Measurements from ENCODE around the gene ATP11A. TPM values are rescaled to one million over a fixed set of nuclear protein-coding genes. Genes with fewer than 3 reads are reported as not detected.

ATP11A gene
- total RNA-seq, 1 experiment from 2014 or later: 9.4 TPM

GRCh38 chr13:112928972-112929782 lies 239.3 kb downstream of the ATP11A start:
- no peaks in the 10 kb centered on the region for H3K9me3 ChIP-seq (ENCODE audit: low read depth, low read length, poor library complexity, severe bottlenecking)
- H3K4me1 ChIP-seq (ENCODE audit: insufficient read depth, low read length, poor library complexity, severe bottlenecking): peaks cover 6% of the 10 kb centered on the region
- peak; percentile 30 for DNase-seq (ENCODE audit: low spot score)
- TF ChIP-seq, protein P1, sequence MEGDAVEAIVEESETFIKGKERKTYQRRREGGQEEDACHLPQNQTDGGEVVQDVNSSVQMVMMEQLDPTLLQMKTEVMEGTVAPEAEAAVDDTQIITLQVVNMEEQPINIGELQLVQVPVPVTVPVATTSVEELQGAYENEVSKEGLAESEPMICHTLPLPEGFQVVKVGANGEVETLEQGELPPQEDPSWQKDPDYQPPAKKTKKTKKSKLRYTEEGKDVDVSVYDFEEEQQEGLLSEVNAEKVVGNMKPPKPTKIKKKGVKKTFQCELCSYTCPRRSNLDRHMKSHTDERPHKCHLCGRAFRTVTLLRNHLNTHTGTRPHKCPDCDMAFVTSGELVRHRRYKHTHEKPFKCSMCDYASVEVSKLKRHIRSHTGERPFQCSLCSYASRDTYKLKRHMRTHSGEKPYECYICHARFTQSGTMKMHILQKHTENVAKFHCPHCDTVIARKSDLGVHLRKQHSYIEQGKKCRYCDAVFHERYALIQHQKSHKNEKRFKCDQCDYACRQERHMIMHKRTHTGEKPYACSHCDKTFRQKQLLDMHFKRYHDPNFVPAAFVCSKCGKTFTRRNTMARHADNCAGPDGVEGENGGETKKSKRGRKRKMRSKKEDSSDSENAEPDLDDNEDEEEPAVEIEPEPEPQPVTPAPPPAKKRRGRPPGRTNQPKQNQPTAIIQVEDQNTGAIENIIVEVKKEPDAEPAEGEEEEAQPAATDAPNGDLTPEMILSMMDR (conservative IDR thresholded peaks at IDR 0.05; ENCODE audit: low read depth, low read length): no peak
- no peak for TF ChIP-seq EZH2 (IDR thresholded peaks at IDR 0.05; ENCODE audit: borderline replicate concordance, low read depth, low read length, poor library complexity, severe bottlenecking)
- no peak overlapping the region for H3K27ac ChIP-seq (ENCODE audit: low read depth, low read length, poor library complexity, severe bottlenecking)
- peaks cover 36% of the 10 kb centered on the region for H3K27me3 ChIP-seq (replicated peaks; ENCODE audit: insufficient read depth, low read depth, low read length, poor library complexity)
- CTCF ChIA-PET: no interaction called here
- no TSS peak for BruUV-seq (replicated peaks)
- H3K4me3 ChIP-seq (ENCODE audit: low read depth, low read length, poor library complexity, severe bottlenecking): no peak overlapping the region
- POLR2A ChIA-PET (ENCODE audit: low non-redundant PET): no interaction called here
- intact Hi-C loops (cut with micrococcal nuclease; ENCODE audit: unreplicated experiment): no loop called here
- H3K36me3 ChIP-seq (ENCODE audit: insufficient read depth, low read length, poor library complexity, severe bottlenecking): no peaks in the 10 kb centered on the region

GRCh38 chr13:112929783-112930055 lies 239.9 kb downstream of the ATP11A start:
- Histone ChIP-seq H3K4me1 (ENCODE audit: insufficient read depth, low read length, poor library complexity, severe bottlenecking) (peaks cover 6% of the 10 kb centered on the region), H3K27ac (ENCODE audit: low read depth, low read length, poor library complexity, severe bottlenecking) (no peak overlapping the region), H3K36me3 (ENCODE audit: insufficient read depth, low read length, poor library complexity, severe bottlenecking) (no peaks in the 10 kb centered on the region), H3K27me3 (replicated peaks; ENCODE audit: insufficient read depth, low read depth, low read length, poor library complexity) (peaks cover 32% of the 10 kb centered on the region), H3K9me3 (ENCODE audit: low read depth, low read length, poor library complexity, severe bottlenecking) (no peaks in the 10 kb centered on the region), H3K4me3 (ENCODE audit: low read depth, low read length, poor library complexity, severe bottlenecking) (no peak overlapping the region)
- ChIA-PET POLR2A (ENCODE audit: low non-redundant PET) (no interaction called here), CTCF (no interaction called here)
- DNase-seq (ENCODE audit: low spot score): no peak
- BruUV-seq (replicated peaks): no TSS peak
- TF ChIP-seq EZH2 (IDR thresholded peaks at IDR 0.05; ENCODE audit: borderline replicate concordance, low read depth, low read length, poor library complexity, severe bottlenecking): no peak
- TF ChIP-seq, protein P1 (conservative IDR thresholded peaks at IDR 0.05; ENCODE audit: low read depth, low read length): no peak
- intact Hi-C loops (cut with micrococcal nuclease; ENCODE audit: unreplicated experiment): no loop called here

GRCh38 chr13:112930192-112930591 lies 240.4 kb downstream of the ATP11A start:
- no peak overlapping the region for H3K27ac ChIP-seq (ENCODE audit: low read depth, low read length, poor library complexity, severe bottlenecking)
- TF ChIP-seq EZH2 (IDR thresholded peaks at IDR 0.05; ENCODE audit: borderline replicate concordance, low read depth, low read length, poor library complexity, severe bottlenecking): no peak
- TF ChIP-seq, protein P1 (conservative IDR thresholded peaks at IDR 0.05; ENCODE audit: low read depth, low read length): no peak
- intact Hi-C loops (cut with micrococcal nuclease; ENCODE audit: unreplicated experiment): no loop called here
- CTCF ChIA-PET: no interaction called here
- H3K4me3 ChIP-seq (ENCODE audit: low read depth, low read length, poor library complexity, severe bottlenecking): no peak overlapping the region
- no TSS peak for BruUV-seq (replicated peaks)
- H3K36me3 ChIP-seq (ENCODE audit: insufficient read depth, low read length, poor library complexity, severe bottlenecking): no peaks in the 10 kb centered on the region
- peaks cover 6% of the 10 kb centered on the region for H3K4me1 ChIP-seq (ENCODE audit: insufficient read depth, low read length, poor library complexity, severe bottlenecking)
- DNase-seq (ENCODE audit: low spot score): no peak
- peaks cover 32% of the 10 kb centered on the region for H3K27me3 ChIP-seq (replicated peaks; ENCODE audit: insufficient read depth, low read depth, low read length, poor library complexity)
- POLR2A ChIA-PET (ENCODE audit: low non-redundant PET): no interaction called here
- H3K9me3 ChIP-seq (ENCODE audit: low read depth, low read length, poor library complexity, severe bottlenecking): no peaks in the 10 kb centered on the region
